GM12891 (cell line): Measurements from ENCODE around the gene GMDS.

Experiments
- POLR2A ChIP-seq: IDR thresholded peaks from 2 replicates; pipeline ENCODE4 v1.6.1; 2011; ENCODE audit warnings: low read depth, low read length, control low read depth
- POLR2AphosphoS5 ChIP-seq: IDR thresholded peaks from 2 replicates; pipeline ENCODE4 v1.6.1; 2011; ENCODE audit warnings: low read depth, low read length, control low read depth
- POU2F2 ChIP-seq: IDR thresholded peaks from 2 replicates; pipeline ENCODE4 v1.6.1; 2011; ENCODE audit warnings: low read depth, mild to moderate bottlenecking, control low read depth, low read length, moderate library complexity

- TF ChIP-seq POLR2AphosphoS5 (no peak), POLR2A (no peak), POU2F2 (no peak)
These were observed 145.5 kb downstream of the GMDS start for GRCh38 chr6:2099870-2100269.
